HG02571 (cell line): ENCODE results near the gene TOMM34.
A peak's percentile ranks its signal among the peaks of the same experiment; 100 is the strongest.

Experiments
- ATAC-seq: cut with Tn5 transposase; IDR thresholded peaks from one replicate; pipeline ENCODE4 v1.9.1; 2021; ENCODE audit warnings: mild to moderate bottlenecking, moderate library complexity; ENCODE audit not compliant: unreplicated experiment

TOMM34 gene

DNA sequence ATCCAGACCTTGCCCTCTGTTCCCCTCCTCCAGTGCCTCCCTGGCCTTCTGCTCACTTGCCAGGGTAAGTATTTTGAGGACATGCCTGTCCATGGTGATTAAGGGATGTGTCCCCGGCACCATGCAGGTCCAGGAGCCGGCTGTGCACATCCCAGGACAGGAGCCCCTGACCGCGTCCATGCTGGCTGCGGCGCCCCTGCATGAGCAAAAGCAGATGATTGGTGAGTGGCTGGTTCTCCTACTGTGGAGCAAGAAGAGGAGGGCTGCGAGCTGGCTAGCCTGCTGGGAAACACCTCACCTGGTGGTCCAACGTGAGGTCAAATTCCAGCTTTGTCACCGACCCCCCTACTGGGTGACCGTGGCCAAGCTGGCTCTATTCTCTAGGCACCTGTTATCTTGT is 23.7 kb downstream of the TOMM34 start:
- ATAC-seq, result no peak

GRCh38 chr20:44932916-44933315 is 27.3 kb downstream of the TOMM34 start:
- ATAC-seq, result no peak

DNA sequence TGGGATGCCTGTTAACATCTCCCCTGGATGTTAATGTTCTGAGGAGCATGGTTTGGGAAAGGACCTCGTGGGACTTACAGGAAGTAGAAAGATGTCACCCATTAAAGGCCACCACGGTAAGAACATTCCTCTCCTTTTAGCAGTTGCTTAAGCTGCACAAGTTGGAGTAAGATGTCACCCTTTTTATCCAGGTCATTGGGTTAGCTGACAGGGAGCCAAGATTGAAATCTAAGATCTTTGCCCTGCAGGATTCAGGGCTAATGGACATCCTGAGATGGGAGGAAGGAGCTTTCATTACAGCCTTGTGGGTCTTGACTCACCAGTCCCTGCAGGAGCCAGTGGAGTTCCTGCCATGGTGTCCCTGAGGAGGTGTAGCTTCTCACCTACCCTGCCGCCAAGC is 28.3 kb downstream of the TOMM34 start:
- no peak for ATAC-seq

- no peak for ATAC-seq
These were observed 29.6 kb downstream of the TOMM34 start for GRCh38 chr20:44930517-44931168.

- no peak for ATAC-seq
These were observed 31.6 kb downstream of the TOMM34 start for GRCh38 chr20:44928595-44928994.

GRCh38 chr20:44924541-44924940 is 35.7 kb downstream of the TOMM34 start:
- no peak for ATAC-seq

DNA sequence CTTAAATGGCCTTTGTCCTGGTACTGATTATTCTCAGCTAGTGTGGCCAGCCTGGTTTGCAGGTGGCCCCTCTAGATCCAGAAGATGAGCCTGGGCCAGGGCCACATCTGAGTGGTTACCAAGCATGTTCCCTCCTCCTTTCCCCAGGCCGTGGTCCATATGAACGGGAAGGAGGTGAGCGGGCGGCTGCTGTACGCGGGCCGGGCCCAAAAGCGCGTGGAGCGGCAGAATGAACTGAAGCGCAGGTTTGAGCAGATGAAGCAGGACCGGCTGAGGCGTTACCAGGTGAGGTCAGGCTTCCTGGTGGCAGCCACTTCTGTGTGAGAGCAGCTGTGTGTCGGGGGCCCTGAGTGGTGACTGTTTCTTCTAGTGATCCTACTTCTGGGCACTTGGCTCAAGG is 38.8 kb downstream of the TOMM34 start:
- ATAC-seq, result no peak

- no peak for ATAC-seq
These were observed 41.4 kb downstream of the TOMM34 start for GRCh38 chr20:44918761-44919160.

DNA sequence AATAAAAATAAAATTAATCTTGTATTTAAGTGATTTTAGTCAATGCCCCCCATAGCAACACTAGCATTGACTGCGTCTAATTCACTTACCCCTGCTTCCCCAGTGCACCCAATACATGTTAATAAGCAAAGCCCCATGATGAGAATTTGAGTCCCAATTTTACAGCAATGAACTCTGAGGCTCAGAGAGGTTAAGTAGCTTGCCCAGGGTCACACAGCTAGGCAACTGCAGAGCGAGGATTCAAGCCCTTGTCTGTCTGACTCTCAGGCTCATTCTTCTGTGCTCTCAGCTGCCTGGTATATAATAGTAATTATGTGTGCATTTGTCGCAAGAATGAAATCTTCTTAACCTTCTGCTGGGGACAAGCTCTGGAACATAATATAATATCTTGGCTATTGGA is 41.9 kb downstream of the TOMM34 start:
- no peak for ATAC-seq

DNA sequence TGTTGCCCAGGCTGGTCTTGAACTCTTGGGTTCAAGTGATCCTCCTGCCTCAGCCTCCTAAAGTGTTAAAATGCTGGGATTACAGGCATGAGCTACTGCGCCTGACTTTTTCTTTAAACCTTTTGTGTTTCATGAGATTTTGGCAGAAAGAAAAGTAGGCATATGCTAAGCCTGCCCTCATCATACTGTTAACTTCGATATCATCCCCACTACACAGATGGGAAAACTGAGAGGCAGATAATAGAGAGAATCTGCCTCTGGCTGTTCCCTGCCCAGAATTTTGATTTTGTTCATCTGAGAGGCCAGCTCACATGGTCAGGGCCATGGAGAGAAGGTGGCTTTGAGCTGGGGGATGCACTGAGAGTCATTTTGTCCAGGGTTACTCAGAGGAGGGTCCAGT is 42.8 kb downstream of the TOMM34 start:
- no peak for ATAC-seq

GRCh38 chr20:44916586-44916985 is 43.6 kb downstream of the TOMM34 start:
- ATAC-seq, result no peak

- no peak for ATAC-seq
These were observed 45.3 kb downstream of the TOMM34 start for GRCh38 chr20:44914924-44915323.

- ATAC-seq, result no peak
These were observed 48.0 kb downstream of the TOMM34 start for GRCh38 chr20:44912189-44912588.

DNA sequence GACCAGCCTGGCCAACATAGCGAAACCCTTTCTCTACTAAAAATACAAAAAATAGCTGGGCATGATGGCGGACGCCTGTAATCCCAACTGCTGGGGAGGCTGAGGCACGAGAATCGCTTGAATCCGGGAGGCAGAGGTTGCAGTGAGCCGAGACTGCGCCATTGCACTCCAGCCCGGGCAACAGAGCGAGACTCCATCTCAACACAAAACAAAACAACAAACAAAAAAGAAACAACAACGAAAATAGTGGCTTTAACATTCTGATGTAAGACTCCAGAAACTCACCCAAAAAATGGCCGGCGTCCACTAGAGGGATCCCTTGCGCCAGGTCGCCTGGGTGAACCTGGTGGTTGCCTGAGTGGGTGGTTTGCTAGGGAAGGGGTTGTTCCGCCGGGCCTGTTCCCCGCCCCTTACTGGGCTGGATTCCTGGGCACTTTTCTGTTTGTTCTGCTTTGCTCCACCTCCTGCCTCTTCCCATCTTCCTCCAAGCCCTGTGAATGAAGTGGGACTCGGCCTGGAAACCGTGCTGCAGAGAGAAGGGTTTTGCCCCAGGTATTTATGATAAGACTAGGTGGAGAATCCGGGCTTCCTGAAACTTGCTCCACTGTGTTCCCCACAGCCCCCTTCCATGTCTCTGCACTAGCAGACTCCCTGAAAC is 48.8 kb downstream of the TOMM34 start:
- ATAC-seq, result no peak

GRCh38 chr20:44910690-44911262 is 49.4 kb downstream of the TOMM34 start:
- no peak for ATAC-seq

DNA sequence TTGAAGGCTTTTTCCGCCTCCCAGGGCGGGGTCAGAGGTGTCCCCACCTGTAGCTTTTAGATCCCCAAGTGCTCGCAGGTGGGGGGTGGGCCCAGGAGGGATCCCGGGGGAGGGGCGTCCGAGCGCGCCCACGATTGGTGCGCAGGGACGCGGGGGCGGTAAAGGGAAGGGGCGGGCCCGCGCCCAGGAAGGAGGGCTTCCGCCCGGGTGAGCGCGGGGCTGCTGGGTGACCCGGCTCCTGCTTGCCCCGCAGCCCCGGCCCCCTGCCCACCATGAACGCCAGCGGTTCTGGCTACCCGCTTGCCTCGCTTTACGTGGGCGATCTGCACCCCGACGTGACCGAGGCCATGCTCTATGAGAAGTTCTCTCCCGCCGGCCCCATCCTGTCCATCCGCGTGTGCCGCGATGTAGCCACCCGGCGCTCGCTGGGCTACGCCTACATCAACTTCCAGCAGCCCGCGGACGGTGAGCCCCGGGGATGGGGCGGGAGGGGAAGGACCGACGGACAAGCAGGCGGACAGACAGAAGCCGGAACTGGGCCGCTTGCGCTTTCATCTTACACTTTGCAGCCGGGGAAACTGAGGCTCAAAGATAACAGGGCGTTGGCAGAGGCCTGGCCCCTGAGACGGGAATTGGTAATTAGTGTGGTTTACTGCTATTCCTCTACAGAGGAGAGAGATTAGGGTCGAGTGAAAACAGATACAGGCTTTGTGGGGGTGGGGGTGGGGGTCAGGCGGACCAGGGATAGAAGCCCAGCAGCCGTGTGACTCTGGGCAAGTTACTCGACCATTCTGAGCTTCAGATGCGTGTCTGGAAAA is 50.1 kb downstream of the TOMM34 start, which contains the start of gene PABPC1L:
PABPC1L (plus strand) TSS at position 189 of the 818 bp plus-strand sequence; CDS start at position 273, 84 bp downstream.
- peak; percentile 70 for ATAC-seq

DNA sequence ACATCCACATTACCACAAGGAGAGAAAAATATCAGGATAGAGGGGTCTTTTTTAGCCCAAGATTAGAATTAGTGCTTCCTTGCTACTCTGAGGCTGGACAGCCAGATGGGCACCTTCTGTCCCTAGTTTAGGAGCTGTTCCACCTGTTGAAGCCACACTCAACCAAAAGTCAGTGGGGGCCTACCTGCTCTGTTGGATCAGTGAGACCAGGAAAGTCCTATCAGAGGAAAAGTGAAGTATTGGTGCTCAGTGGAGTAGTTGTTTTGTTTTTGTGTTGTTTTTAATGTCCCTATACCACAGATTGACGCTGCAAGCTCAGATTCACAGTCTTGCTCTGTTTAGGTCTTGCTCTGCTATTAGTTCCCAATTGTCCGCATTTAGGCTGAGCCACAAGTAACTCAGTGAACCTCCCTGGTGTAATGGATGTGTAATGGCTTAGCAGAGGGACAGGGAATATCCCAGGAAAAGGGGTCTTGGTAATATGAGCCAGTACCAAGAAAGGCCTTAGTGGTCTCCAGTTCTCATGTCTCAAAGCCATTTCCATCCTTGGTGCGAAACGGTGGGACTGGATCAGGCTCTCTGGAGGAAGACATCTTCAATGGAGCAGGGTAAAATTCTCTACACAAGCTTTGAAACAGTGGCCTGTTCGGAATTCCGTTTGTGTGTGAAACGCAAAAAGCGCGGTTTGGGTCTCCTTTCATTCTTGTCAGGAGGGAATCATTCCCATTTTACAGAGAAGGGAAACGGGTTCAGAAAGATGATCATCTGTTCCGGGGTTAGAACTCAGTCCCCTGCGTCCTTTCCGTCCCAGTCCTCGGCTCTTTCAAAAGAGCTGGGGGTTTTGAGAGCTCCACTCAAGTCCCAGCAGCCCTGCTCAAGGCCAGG is 51.0 kb downstream of the TOMM34 start:
- no peak for ATAC-seq

DNA sequence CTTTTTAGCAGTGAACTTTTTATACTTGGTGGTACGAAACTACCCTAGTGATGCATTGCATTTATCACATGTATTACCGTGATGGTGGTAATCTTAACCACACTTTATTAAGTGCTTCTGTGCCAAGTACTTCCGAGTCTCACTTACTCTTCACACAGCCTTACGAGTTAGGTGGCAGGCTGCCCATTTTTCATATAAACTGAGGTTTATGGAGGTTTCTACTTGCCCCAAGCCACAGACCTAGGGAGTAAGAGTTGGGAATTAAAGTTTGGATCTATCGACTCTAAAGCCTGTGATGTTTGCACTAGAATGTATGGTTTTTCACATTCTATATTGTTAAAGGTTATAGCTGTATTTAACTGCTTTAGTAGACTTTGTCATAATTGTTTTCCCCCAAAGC is 55.8 kb downstream of the TOMM34 start:
- no peak for ATAC-seq

DNA sequence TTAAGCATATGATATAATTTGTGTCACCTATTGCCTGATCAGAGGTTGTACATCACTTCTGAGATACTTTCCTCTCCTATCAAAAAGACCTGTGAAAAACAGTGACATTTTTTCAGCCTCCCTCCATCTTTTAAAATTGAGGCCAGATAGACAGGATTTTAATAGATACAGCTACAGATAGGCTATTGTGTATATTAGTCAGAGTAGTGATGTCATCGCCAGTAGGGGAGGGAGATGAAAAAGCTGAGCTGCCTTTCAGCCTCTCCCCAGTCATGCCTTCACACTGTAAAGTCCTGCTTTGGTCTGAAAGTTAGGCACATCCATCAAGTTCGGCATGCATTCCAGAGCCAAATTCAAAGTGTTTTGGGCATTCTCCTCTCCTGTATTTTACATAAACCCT is 58.2 kb downstream of the TOMM34 start:
- no peak for ATAC-seq

DNA sequence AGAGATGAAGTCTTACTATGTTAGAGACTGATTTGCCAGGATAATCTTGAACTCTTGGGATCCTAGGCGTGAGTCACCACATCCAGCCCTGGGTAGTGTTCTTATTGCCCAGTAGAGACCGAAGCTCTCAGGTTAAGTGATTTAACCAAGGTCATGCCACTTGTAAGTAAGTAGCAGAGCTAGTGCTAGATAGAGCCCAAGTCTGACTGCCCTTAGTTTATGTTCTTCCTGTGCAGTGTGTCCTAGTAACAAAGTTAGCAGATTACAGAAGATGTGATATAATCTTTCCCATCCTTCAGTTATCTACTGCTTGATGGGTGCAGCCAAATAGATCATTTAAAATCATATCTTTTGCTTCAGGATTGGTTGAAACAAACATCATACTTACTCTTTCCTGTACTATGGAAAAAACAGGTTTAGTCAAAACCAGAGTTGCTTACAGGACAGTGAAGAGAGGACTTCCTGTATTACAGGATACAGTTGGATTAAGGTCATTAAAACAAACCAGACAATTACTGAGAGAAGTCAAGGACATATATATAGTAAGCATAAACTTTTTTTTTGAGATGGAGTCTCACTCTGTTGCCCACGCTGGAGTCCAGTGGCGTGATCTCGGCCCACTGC is 59.9 kb downstream of the TOMM34 start:
- ATAC-seq, result no peak
